GM18505 (cell line): ENCODE results near the gene SEMA5B.

Source experiments
- ATAC-seq: cut with Tn5 transposase; IDR thresholded peaks from one replicate; pipeline ENCODE4 v1.9.1; 2021; ENCODE audit not compliant: unreplicated experiment
- POLR2A ChIP-seq: IDR thresholded peaks from 4 replicates; pipeline ENCODE4 v1.6.1; 2011; ENCODE audit warnings: borderline replicate concordance; ENCODE audit not compliant: insufficient read depth, insufficient read length; ENCODE audit errors: extremely low read depth

SEMA5B gene

GRCh38 chr3:122975163-122975923 is 52.2 kb downstream of the SEMA5B start:
- peak; percentile 66 for ATAC-seq
- TF ChIP-seq POLR2A = no peak

- TF ChIP-seq POLR2A = no peak
- no peak for ATAC-seq
Observed at GRCh38 chr3:122974764-122975162, 52.8 kb downstream of the SEMA5B start.

GRCh38 chr3:122973893-122974615 is 53.5 kb downstream of the SEMA5B start:
- no peak for TF ChIP-seq POLR2A
- no peak for ATAC-seq

- TF ChIP-seq POLR2A = no peak
- ATAC-seq = no peak
Observed at GRCh38 chr3:122972141-122972540, 55.4 kb downstream of the SEMA5B start.

GRCh38 chr3:122969585-122970469 is 57.7 kb downstream of the SEMA5B start:
- ATAC-seq = no peak
- no peak for TF ChIP-seq POLR2A

- no peak for TF ChIP-seq POLR2A
- no peak for ATAC-seq
Observed at GRCh38 chr3:122967765-122968164, 59.8 kb downstream of the SEMA5B start.

- ATAC-seq = no peak
- no peak for TF ChIP-seq POLR2A
Observed at GRCh38 chr3:122967356-122967755, 60.2 kb downstream of the SEMA5B start.

GRCh38 chr3:122966045-122966444 is 61.5 kb downstream of the SEMA5B start:
- TF ChIP-seq POLR2A = no peak

GRCh38 chr3:122964811-122965210 is 62.8 kb downstream of the SEMA5B start:
- ATAC-seq = no peak
- TF ChIP-seq POLR2A = no peak

More at GRCh38 chr3:122966045-122966444, 61.5 kb downstream of the SEMA5B start:
- no peak for ATAC-seq

GRCh38 chr3:122962149-122962548 is 65.4 kb downstream of the SEMA5B start:
- no peak for ATAC-seq
- TF ChIP-seq POLR2A = no peak

GRCh38 chr3:122961146-122961545 is 66.4 kb downstream of the SEMA5B start:
- no peak for ATAC-seq

GRCh38 chr3:122960652-122961051 is 66.9 kb downstream of the SEMA5B start:
- no peak for ATAC-seq
- TF ChIP-seq POLR2A = no peak

More at GRCh38 chr3:122961146-122961545, 66.4 kb downstream of the SEMA5B start:
- TF ChIP-seq POLR2A = no peak

GRCh38 chr3:122959339-122959738 is 68.2 kb downstream of the SEMA5B start:
- no peak for ATAC-seq
- TF ChIP-seq POLR2A = no peak
